ENCODE measurements around the gene SPON2.

The SPON2 gene

DNA sequence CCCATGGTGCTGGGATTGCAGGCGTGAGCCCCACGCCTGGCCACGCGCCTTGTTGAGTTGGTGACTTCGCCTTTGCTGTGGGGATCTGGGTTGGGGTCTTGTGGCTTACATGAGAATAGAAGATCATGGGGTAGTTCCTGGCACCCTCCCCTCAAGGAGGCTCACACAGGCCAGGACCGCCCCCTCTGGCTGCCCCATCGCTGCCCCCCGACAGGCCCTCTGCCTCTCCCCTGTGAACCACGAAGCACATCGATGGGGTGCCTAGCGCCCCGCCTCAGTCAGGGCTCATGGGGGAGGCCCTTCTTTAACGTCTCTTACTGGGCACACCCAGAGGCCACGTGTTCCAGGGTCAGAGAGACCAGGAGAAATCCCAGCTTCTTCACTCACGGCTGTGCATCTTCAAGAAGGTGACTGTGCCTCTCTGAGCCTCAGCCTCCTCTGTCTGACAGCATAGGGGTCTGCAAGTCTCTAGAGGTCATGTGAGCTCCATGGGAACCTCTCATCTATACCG, 23.6 kb upstream of the SPON2 start:
- Histone ChIP-seq H3K9ac (no peak overlapping the region), H3K4me2 (peak overlapping the region; percentile 39), H3K27me3 (peaks cover 23% of the 10 kb centered on the region), H4K20me1 (peaks cover 31% of the 10 kb centered on the region), H3K9me3 (peaks cover 8% of the 10 kb centered on the region), H3K4me1 (peaks cover 45% of the 10 kb centered on the region), H3K27ac (no peak overlapping the region), H3K4me3 (no peak overlapping the region), H3K36me3 (no peaks in the 10 kb centered on the region)
- no peak for TF ChIP-seq Cebpa-rat (IDR thresholded peaks at IDR 0.05)

DNA sequence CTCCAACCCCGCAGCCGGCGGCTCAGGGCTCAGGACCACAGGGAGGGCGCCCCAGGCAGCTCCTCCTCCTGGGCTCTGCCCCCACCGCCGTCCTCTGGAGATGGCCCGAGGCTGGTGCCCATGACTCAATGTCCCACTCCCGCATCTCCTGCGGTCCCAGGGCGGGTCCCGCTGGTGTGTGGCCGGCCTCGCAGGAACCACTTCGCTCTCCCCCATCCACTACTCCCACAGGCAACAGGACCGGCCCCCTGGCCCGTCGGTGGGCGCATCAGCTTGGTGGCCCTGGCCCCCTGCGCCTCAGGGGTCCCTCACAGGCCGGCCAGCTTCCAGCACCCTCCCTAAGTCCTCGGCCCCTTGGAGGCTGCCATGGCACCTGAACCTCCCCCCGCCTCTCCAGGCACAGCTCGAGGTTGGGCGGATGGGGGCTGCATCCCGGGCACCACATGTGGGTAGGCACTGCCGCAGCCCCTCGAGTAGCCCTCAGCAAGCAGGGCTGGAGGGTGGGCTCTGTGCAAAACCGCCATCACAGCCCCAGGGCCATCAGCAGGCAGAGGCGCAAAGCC, 22.8 kb upstream of the SPON2 start:
- H3K9ac ChIP-seq = no peak overlapping the region
- H3K4me1 ChIP-seq = peaks cover 38% of the 10 kb centered on the region
- TF ChIP-seq Cebpa-rat (IDR thresholded peaks at IDR 0.05) = no peak
- no peak overlapping the region for H3K4me3 ChIP-seq
- H3K9me3 ChIP-seq = peaks cover 8% of the 10 kb centered on the region
- no peak overlapping the region for H3K4me2 ChIP-seq
- H4K20me1 ChIP-seq = peaks cover 26% of the 10 kb centered on the region
- no peaks in the 10 kb centered on the region for H3K36me3 ChIP-seq
- H3K27ac ChIP-seq = no peak overlapping the region
- H3K27me3 ChIP-seq = peaks cover 23% of the 10 kb centered on the region

DNA sequence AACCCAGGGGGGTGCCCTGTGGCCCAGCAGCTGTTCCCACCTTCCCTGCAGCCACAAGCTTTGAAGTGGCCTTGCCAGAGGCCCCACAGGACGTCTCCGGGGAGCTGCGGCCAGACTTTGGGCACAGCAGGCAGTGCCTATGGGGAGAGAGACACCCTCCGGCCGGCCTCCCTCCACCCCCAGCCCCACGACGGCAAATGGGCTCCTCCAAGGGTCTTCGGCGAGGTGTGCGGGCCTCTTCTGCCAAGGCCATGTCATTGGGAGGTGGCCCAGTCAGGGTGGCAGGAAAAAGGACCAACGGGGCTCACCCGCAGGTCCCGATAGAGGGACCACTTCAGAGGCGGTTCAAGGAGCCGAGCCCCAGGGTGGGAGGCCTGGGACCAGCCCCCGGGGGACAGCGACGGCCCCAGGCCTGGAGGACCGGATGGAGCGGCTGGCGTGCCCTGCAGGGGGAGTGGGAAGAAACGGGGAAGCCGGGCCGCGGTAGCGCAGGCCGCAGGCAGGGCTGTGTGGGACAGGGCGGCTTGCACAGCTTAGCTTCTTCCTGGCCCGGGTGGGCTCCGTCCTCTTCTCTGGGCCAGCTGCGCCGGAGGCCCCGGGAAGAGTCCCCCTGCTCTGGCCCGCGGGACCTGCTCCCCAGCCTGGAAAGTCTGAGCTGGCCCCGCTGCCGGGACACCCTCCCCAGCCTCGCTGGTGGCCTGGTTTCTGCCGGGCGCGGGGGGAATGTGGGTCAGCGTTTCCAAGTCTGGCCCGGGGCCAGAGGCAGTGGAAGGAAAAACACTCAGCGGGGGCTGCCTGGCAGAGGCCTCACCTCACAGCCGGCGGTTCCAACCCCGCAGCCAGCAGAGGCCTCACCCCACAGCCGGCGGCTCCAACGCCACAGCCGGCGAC, 21.9 kb upstream of the SPON2 start:
- Histone ChIP-seq H3K27me3 (peaks cover 23% of the 10 kb centered on the region), H3K36me3 (no peaks in the 10 kb centered on the region), H3K9me3 (peaks cover 8% of the 10 kb centered on the region), H3K4me3 (peak overlapping the region; percentile 23), H3K4me1 (peaks cover 28% of the 10 kb centered on the region), H3K9ac (no peak overlapping the region), H4K20me1 (peaks cover 26% of the 10 kb centered on the region), H3K27ac (no peak overlapping the region), H3K4me2 (peak overlapping the region; percentile 79)
- no peak for TF ChIP-seq Cebpa-rat (IDR thresholded peaks at IDR 0.05)

DNA sequence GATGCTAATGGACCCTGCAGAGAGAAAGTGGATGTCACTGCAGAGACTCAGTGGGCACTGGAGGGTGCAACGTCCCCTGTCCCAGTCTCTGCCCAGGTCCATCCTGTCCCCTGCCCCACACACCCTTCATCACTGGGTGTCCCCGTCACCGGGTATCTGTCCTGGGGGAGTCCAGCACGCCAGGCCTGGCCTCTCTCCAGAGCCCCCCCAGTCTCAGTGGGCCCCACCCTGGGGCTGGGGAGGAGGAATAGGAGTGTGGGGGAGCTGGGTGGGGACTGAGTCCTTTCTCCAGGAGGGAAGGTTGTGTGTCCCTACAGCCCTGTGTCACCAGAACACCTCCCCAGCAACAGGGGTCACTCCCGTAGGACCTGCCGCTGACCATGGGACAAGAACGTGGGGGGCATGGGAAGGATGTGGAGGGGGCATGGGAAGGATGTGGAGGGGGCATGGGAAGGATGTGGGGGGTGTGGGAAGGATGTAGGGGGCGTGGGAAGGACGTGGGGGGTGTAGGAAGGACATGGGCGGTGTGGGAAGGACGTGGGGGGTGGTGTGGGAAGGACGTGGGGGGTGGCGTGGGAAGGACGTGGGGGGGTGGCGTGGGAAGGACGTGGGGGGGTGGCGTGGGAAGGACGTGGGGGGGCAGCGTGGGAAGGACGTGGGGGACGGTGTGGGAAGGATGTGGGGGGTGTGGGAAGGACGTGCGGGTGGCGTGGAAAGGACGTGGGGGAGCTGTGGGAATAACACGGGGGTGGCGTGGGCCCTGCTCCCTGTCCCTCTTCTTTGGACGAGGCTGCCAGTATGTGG, 21.0 kb upstream of the SPON2 start:
- Histone ChIP-seq H3K4me2 (peak overlapping the region; percentile 79), H3K36me3 (no peaks in the 10 kb centered on the region), H3K4me3 (0 out of 2 replicates have a peak overlapping the region, but pooled peaks have one; percentile 23), H3K9ac (no peak overlapping the region), H3K27me3 (peaks cover 23% of the 10 kb centered on the region), H3K4me1 (peaks cover 26% of the 10 kb centered on the region), H3K27ac (no peak overlapping the region), H3K9me3 (peaks cover 8% of the 10 kb centered on the region), H4K20me1 (peaks cover 26% of the 10 kb centered on the region)
- no peak for TF ChIP-seq Cebpa-rat (IDR thresholded peaks at IDR 0.05)

DNA sequence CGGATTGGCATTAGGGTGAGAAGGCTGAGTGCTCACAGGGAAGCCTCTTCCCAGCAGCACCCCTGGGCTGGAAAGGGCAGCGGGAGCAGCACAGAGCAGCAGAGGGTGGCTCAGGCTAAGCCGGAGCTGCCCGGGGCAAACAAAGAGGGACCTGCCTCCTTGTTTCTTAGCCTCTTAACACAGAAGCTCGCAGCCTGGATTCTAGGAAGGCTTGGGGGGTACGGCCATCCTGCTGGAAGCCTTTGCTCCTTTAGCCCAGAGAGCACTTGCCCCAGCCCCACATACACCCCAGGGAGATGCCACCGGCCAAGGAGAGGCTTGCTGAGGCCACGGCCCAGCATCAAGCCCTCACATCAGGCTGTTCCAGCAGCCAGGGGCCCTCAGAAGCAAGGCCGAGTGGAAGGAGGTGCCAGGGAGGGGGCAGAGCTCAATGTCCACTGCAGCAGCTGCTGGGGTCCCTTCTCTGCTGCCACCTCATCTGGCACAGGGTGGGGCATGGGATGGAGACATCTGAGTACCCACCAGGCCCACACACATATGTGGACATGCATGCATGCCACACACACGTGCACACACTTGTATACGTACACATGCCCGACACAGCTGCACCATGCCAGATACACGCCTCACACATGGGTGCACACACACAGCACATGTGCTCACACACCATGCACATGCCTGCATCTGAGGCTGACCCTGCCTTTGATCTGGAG, 20.3 kb upstream of the SPON2 start:
- H3K27ac ChIP-seq = no peak overlapping the region
- no peak overlapping the region for H3K4me3 ChIP-seq
- H3K9me3 ChIP-seq = peaks cover 8% of the 10 kb centered on the region
- TF ChIP-seq Cebpa-rat (IDR thresholded peaks at IDR 0.05) = no peak
- no peaks in the 10 kb centered on the region for H3K36me3 ChIP-seq
- no peak overlapping the region for H3K9ac ChIP-seq
- H3K27me3 ChIP-seq = peaks cover 20% of the 10 kb centered on the region
- peaks cover 26% of the 10 kb centered on the region for H4K20me1 ChIP-seq
- H3K4me2 ChIP-seq = no peak overlapping the region
- H3K4me1 ChIP-seq = peaks cover 26% of the 10 kb centered on the region

DNA sequence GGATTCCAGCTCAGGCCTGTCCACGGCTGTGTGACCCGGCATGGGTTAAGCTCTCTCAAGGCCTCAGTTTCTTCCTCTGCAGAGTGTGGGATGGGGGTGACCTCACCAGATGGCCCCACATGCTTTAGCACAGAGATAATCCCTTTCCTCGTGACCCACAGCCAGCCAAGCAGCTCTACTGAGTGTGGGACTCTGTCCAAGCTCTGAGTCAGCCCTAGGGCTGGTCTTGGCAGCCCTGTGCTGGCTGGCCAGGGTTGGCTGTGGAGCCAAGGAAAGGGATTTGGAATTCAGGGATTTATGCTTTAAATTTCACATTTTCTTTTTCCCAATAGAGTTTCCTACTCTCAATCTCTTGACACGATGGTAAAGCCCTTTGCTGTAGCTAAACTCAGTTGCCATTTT, 19.7 kb upstream of the SPON2 start:
- Histone ChIP-seq H3K4me3 (no peak overlapping the region), H3K9ac (no peak overlapping the region), H3K4me1 (peaks cover 26% of the 10 kb centered on the region), H3K9me3 (peaks cover 8% of the 10 kb centered on the region), H3K27me3 (peaks cover 20% of the 10 kb centered on the region), H4K20me1 (peaks cover 26% of the 10 kb centered on the region), H3K36me3 (no peaks in the 10 kb centered on the region), H3K4me2 (no peak overlapping the region), H3K27ac (no peak overlapping the region)
- TF ChIP-seq Cebpa-rat (IDR thresholded peaks at IDR 0.05) = no peak

DNA sequence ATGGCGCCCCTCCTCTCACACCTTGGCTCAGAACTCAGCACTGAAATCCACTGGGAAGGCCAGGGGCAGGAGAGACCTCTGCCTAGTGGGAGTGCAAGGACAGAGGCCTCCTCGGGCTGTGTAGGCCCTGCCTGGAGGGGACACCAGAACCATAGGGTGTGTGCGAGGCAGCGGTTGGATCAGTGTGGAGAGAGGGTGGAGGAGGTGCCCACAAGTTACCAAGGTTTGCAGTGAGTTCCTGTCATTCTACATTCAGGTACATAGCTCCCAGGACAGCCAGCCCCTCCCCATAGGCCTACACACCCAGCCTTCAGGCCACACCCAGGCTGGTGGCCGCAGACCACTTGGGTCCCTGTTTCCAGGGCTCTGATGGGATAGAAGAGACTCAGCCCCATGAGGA, 19.2 kb upstream of the SPON2 start:
- H3K27me3 ChIP-seq = peaks cover 18% of the 10 kb centered on the region
- no peak for TF ChIP-seq Cebpa-rat (IDR thresholded peaks at IDR 0.05)
- H3K4me3 ChIP-seq = no peak overlapping the region
- H3K27ac ChIP-seq = no peak overlapping the region
- no peak overlapping the region for H3K4me2 ChIP-seq
- H3K36me3 ChIP-seq = no peaks in the 10 kb centered on the region
- peaks cover 26% of the 10 kb centered on the region for H4K20me1 ChIP-seq
- peaks cover 8% of the 10 kb centered on the region for H3K9me3 ChIP-seq
- peaks cover 25% of the 10 kb centered on the region for H3K4me1 ChIP-seq
- H3K9ac ChIP-seq = no peak overlapping the region

DNA sequence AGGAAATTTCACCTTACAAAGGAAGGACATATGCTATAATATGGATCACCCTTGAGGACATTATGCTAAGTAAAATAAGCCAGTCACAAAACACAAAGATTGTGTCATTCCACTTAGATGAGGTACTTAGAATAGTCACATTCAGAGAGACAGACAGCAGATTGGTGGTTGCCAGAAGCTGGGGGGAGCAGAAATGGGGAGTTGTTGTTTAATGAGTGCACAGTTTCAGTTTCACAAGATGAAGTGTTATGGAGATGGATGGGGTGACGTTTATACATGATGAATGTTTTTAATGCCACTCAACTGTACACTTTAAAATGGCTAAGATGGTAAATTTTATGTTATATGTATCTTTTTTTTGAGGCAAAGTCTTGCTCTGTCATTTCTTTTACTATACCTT, 14.8 kb upstream of the SPON2 start:
- Histone ChIP-seq H3K9ac (no peak overlapping the region), H3K4me2 (no peak overlapping the region)

More for the DNA sequence above, 14.8 kb upstream of the SPON2 start:
- Histone ChIP-seq H4K20me1 (no peaks in the 10 kb centered on the region), H3K9me3 (peaks cover 8% of the 10 kb centered on the region), H3K27me3 (peaks cover 4% of the 10 kb centered on the region; the same call in 1 of the 2 replicates), H3K4me3 (no peak overlapping the region), H3K4me1 (peaks cover 19% of the 10 kb centered on the region), H3K27ac (no peak overlapping the region), H3K36me3 (no peaks in the 10 kb centered on the region)
- TF ChIP-seq Cebpa-rat (IDR thresholded peaks at IDR 0.05) = no peak

Measured in BLaER1 (cell line).